GM21360 (cell line): ENCODE results near the gene CSNK1E.

Source experiments
- ATAC-seq: cut with Tn5 transposase; IDR thresholded peaks from one replicate; pipeline ENCODE4 v1.9.1; 2021; ENCODE audit warnings: mild to moderate bottlenecking, moderate library complexity; ENCODE audit not compliant: unreplicated experiment

CSNK1E gene

GRCh38 chr22:38282397-38282796, 34.8 kb downstream of the CSNK1E start:
- ATAC-seq: no peak

GRCh38 chr22:38276166-38276565, 41.1 kb downstream of the CSNK1E start:
- ATAC-seq: no peak

- ATAC-seq: no peak
These were observed 44.0 kb downstream of the CSNK1E start for GRCh38 chr22:38273135-38273826.

GRCh38 chr22:38272373-38273134, 44.7 kb downstream of the CSNK1E start, which contains the start of gene TMEM184B:
Gene TMEM184B, minus strand, starts transcription at chr22:38273010. Its CDS starts 25,049 bp downstream, at chr22:38247961.
- peak; percentile 64 for ATAC-seq

- ATAC-seq: peak; percentile 5
These were observed 45.3 kb downstream of the CSNK1E start for GRCh38 chr22:38271927-38272372.

- no peak for ATAC-seq
These were observed 46.1 kb downstream of the CSNK1E start for GRCh38 chr22:38271101-38271500.

GRCh38 chr22:38270091-38270992, 46.9 kb downstream of the CSNK1E start:
- ATAC-seq: no peak

GRCh38 chr22:38269466-38269865, 47.8 kb downstream of the CSNK1E start:
- ATAC-seq: no peak

- ATAC-seq: no peak
These were observed 50.1 kb downstream of the CSNK1E start for GRCh38 chr22:38267086-38267485.

- ATAC-seq: no peak
These were observed 51.1 kb downstream of the CSNK1E start for GRCh38 chr22:38266120-38266519.

GRCh38 chr22:38264322-38264843, 52.9 kb downstream of the CSNK1E start:
- no peak for ATAC-seq

GRCh38 chr22:38262051-38262795, 55.0 kb downstream of the CSNK1E start:
- ATAC-seq: no peak

GRCh38 chr22:38260761-38261681, 56.2 kb downstream of the CSNK1E start:
- no peak for ATAC-seq

GRCh38 chr22:38259370-38259769, 57.9 kb downstream of the CSNK1E start:
- ATAC-seq: no peak

GRCh38 chr22:38258895-38259294, 58.3 kb downstream of the CSNK1E start:
- no peak for ATAC-seq

- ATAC-seq: no peak
These were observed 59.5 kb downstream of the CSNK1E start for GRCh38 chr22:38257650-38258250.

- no peak for ATAC-seq
These were observed 60.1 kb downstream of the CSNK1E start for GRCh38 chr22:38257181-38257580.

GRCh38 chr22:38255697-38256096, 61.5 kb downstream of the CSNK1E start:
- ATAC-seq: no peak

GRCh38 chr22:38251341-38251692, 65.9 kb downstream of the CSNK1E start:
- no peak for ATAC-seq
